ENCODE data around the gene CASTOR2.

- TF ChIP-seq POLR2A (IDR thresholded peaks at IDR 0.05) (no peak), CTCF (IDR thresholded peaks at IDR 0.05) (no peak)
Observed at GRCh38 chr7:75018570-75019364, 54.3 kb downstream of the CASTOR2 start.

Data from suprapubic skin (tissue), 3 donors.